Measurements from ENCODE around the gene ETV5. TPM values are rescaled to one million over a fixed set of nuclear protein-coding genes. Genes with fewer than 3 reads are reported as not detected.
"Not testable (repeated sequence)": the region's sequence is repeated elsewhere in the genome, so short reads cannot be mapped to it uniquely, and the experiment has no call there.

ETV5 gene
- total RNA-seq, 1 donor from 2014 or later = 5.0 TPM

- Histone ChIP-seq H3K27ac (replicated peaks) (no peak overlapping the region), H3K27me3 (ENCODE audit: low read depth) (peaks cover 27% of the 10 kb centered on the region), H3K36me3 (no peaks in the 10 kb centered on the region), H3K4me1 (no peaks in the 10 kb centered on the region), H3K9me3 (replicated peaks) (peaks cover 16% of the 10 kb centered on the region), H3K4me3 (no peak overlapping the region)
- no peak for DNase-seq
- intact Hi-C loops (cut with micrococcal nuclease) = no loop called here
- no peak for TF ChIP-seq CTCF (IDR thresholded peaks at IDR 0.05; ENCODE audit: borderline replicate concordance)
Measured at GRCh38 chr3:186038360-186038759, 70.5 kb downstream of the ETV5 start.

GRCh38 chr3:186035277-186035676, 73.6 kb downstream of the ETV5 start:
- Histone ChIP-seq H3K4me3 (no peak overlapping the region), H3K36me3 (no peaks in the 10 kb centered on the region), H3K4me1 (no peaks in the 10 kb centered on the region), H3K9me3 (replicated peaks) (peaks cover 16% of the 10 kb centered on the region), H3K27me3 (ENCODE audit: low read depth) (peaks cover 55% of the 10 kb centered on the region), H3K27ac (replicated peaks) (no peak overlapping the region)
- intact Hi-C loops (cut with micrococcal nuclease) = no loop called here
- no peak for TF ChIP-seq CTCF (IDR thresholded peaks at IDR 0.05; ENCODE audit: borderline replicate concordance)
- no peak for DNase-seq

- H3K4me1 ChIP-seq = no peaks in the 10 kb centered on the region
- no peaks in the 10 kb centered on the region for H3K9me3 ChIP-seq (replicated peaks)
- no peak for DNase-seq
- H3K4me3 ChIP-seq = no peak overlapping the region
- H3K36me3 ChIP-seq = no peaks in the 10 kb centered on the region
- H3K27ac ChIP-seq (replicated peaks) = no peak overlapping the region
- intact Hi-C loops (cut with micrococcal nuclease) = no loop called here
- peaks cover 54% of the 10 kb centered on the region for H3K27me3 ChIP-seq (ENCODE audit: low read depth)
- TF ChIP-seq CTCF (IDR thresholded peaks at IDR 0.05; ENCODE audit: borderline replicate concordance) = no peak
Measured at GRCh38 chr3:186032321-186032720, 76.6 kb downstream of the ETV5 start.

GRCh38 chr3:186025993-186026392, 82.9 kb downstream of the ETV5 start:
- H3K4me1 ChIP-seq; DNase-seq; H3K9me3 ChIP-seq (replicated peaks); H3K27ac ChIP-seq (replicated peaks); H3K4me3 ChIP-seq; intact Hi-C loops (cut with micrococcal nuclease); H3K36me3 ChIP-seq: not testable (repeated sequence)
- peaks cover 14% of the 10 kb centered on the region for H3K27me3 ChIP-seq (ENCODE audit: low read depth)

GRCh38 chr3:186025161-186025560, 83.7 kb downstream of the ETV5 start:
- no peak overlapping the region for H3K27ac ChIP-seq (replicated peaks)
- no peaks in the 10 kb centered on the region for H3K36me3 ChIP-seq
- H3K4me1 ChIP-seq = no peaks in the 10 kb centered on the region
- H3K4me3 ChIP-seq = no peak overlapping the region
- intact Hi-C loops (cut with micrococcal nuclease) = no loop called here
- H3K27me3 ChIP-seq (ENCODE audit: low read depth) = peaks cover 6% of the 10 kb centered on the region
- DNase-seq = no peak
- TF ChIP-seq CTCF (IDR thresholded peaks at IDR 0.05; ENCODE audit: borderline replicate concordance) = no peak
- no peaks in the 10 kb centered on the region for H3K9me3 ChIP-seq (replicated peaks)

- no peaks in the 10 kb centered on the region for H3K36me3 ChIP-seq
- DNase-seq = peak; percentile 35
- no peaks in the 10 kb centered on the region for H3K27me3 ChIP-seq (ENCODE audit: low read depth)
- H3K4me1 ChIP-seq = no peaks in the 10 kb centered on the region
- TF ChIP-seq CTCF (IDR thresholded peaks at IDR 0.05; ENCODE audit: borderline replicate concordance) = no peak
- intact Hi-C loops (cut with micrococcal nuclease) = no loop called here
- peak overlapping the region; percentile 19 for H3K4me3 ChIP-seq
- no peaks in the 10 kb centered on the region for H3K9me3 ChIP-seq (replicated peaks)
- peak overlapping the region; percentile 26 for H3K27ac ChIP-seq (replicated peaks)
Measured at GRCh38 chr3:186024210-186024609, 84.7 kb downstream of the ETV5 start.

Measured in left ventricle myocardium inferior (tissue), 1 donor.